GM21717 (cell line): Measurements from ENCODE around the gene SETDB2.

Source experiments
- ATAC-seq: cut with Tn5 transposase; IDR thresholded peaks from one replicate; pipeline ENCODE4 v1.9.1; 2021; ENCODE audit warnings: mild to moderate bottlenecking, moderate library complexity; ENCODE audit not compliant: unreplicated experiment

Gene SETDB2

GRCh38 chr13:49428041-49428763, 15.9 kb upstream of the SETDB2 start:
- no peak for ATAC-seq

- no peak for ATAC-seq
These were observed 15.0 kb upstream of the SETDB2 start for GRCh38 chr13:49429121-49429520.

- no peak for ATAC-seq
These were observed 8.1 kb upstream of the SETDB2 start for GRCh38 chr13:49435992-49436391.

GRCh38 chr13:49436890-49437289, 7.2 kb upstream of the SETDB2 start:
- no peak for ATAC-seq

GRCh38 chr13:49437705-49438104, 6.4 kb upstream of the SETDB2 start:
- no peak for ATAC-seq

- no peak for ATAC-seq
These were observed 4.5 kb upstream of the SETDB2 start for GRCh38 chr13:49439609-49440008.

GRCh38 chr13:49441312-49441711, 2.8 kb upstream of the SETDB2 start:
- ATAC-seq, result no peak

GRCh38 chr13:49441846-49442245, 2.2 kb upstream of the SETDB2 start:
- no peak for ATAC-seq

GRCh38 chr13:49443357-49443703, 744 bp upstream of the SETDB2 start:
- ATAC-seq, result no peak

- peak; percentile 26 for ATAC-seq
These were observed 686 bp downstream of the SETDB2 start for GRCh38 chr13:49444524-49445395.

- ATAC-seq, result no peak
These were observed 2.4 kb downstream of the SETDB2 start for GRCh38 chr13:49446473-49446872.

GRCh38 chr13:49448753-49449152, 4.7 kb downstream of the SETDB2 start:
- no peak for ATAC-seq

GRCh38 chr13:49450105-49450819, 6.2 kb downstream of the SETDB2 start:
- ATAC-seq, result no peak

- no peak for ATAC-seq
These were observed 8.8 kb downstream of the SETDB2 start for GRCh38 chr13:49452725-49453457.

GRCh38 chr13:49453465-49453864, 9.4 kb downstream of the SETDB2 start:
- ATAC-seq, result no peak

GRCh38 chr13:49454388-49455006, 10.4 kb downstream of the SETDB2 start:
- ATAC-seq, result peak; percentile 91

- no peak for ATAC-seq
These were observed 10.9 kb downstream of the SETDB2 start for GRCh38 chr13:49455007-49455398.

GRCh38 chr13:49456156-49456555, 12.1 kb downstream of the SETDB2 start:
- no peak for ATAC-seq

- no peak for ATAC-seq
These were observed 13.1 kb downstream of the SETDB2 start for GRCh38 chr13:49457221-49457620.

- ATAC-seq, result no peak
These were observed 15.5 kb downstream of the SETDB2 start for GRCh38 chr13:49459580-49459979.

- ATAC-seq, result no peak
These were observed 20.0 kb downstream of the SETDB2 start for GRCh38 chr13:49464085-49464484.
